ENCODE data around the gene SHISA4.

The SHISA4 gene

GRCh38 chr1:201887116-201887866, 1.4 kb upstream of the SHISA4 start:
- H3K4me1 ChIP-seq (ENCODE audit: control insufficient read depth, insufficient read depth, low read length), result no peaks in the 10 kb centered on the region
- no peaks in the 10 kb centered on the region for H3K36me3 ChIP-seq (ENCODE audit: control insufficient read depth in 2 of 2, insufficient read depth in 1 of 2, low read length in 2 of 2)
- CTCF ChIA-PET, result interaction anchor here (0.5 to 11.2 kb wide), 7 partner anchors 7 to 310 kb away, joined by 3 to 99 read pairs (median 4); no protein-coding TSS in a partner anchor
- no peak overlapping the region for H3K4me3 ChIP-seq (ENCODE audit: low read depth, low read length)
- H3K27ac ChIP-seq (ENCODE audit: extremely low read depth, low read depth, low read length), result no peak overlapping the region
- POLR2A ChIA-PET, result interaction anchor here (0.5 to 1.6 kb wide), 2 partner anchors 9 to 369 kb away, joined by 7 read pairs; no protein-coding TSS in a partner anchor
- TF ChIP-seq ZNF626 (tag by site-specific recombination; IDR thresholded peaks at IDR 0.05) (no peak), KLF7 (tag by site-specific recombination; IDR thresholded peaks at IDR 0.05; ENCODE audit: borderline replicate concordance) (no peak), KLF9 (tag by site-specific recombination; IDR thresholded peaks at IDR 0.05; ENCODE audit: low read depth) (no peak), ZFHX2 (tag by site-specific recombination; conservative IDR thresholded peaks at IDR 0.05) (0 out of 2 replicates have a peak, but pooled peaks have one; percentile 6), ZNF354C (tag by site-specific recombination; IDR thresholded peaks at IDR 0.05; ENCODE audit: borderline replicate concordance, low read depth) (no peak), ZBTB48 (tag by site-specific recombination; IDR thresholded peaks at IDR 0.05) (0 out of 2 replicates have a peak, but pooled peaks have one; percentile 48), AEBP2 (tag by site-specific recombination; IDR thresholded peaks at IDR 0.05; ENCODE audit: borderline replicate concordance) (no peak), ZNF112 (tag by site-specific recombination; IDR thresholded peaks at IDR 0.05) (no peak), ZNF561 (tag by site-specific recombination; IDR thresholded peaks at IDR 0.05; ENCODE audit: borderline replicate concordance) (no peak)
- no peaks in the 10 kb centered on the region for H3K9me3 ChIP-seq (ENCODE audit: control insufficient read depth, insufficient read depth, low read depth, low read length)

GRCh38 chr1:201889090-201889968, 631 bp downstream of the SHISA4 start:
- Histone ChIP-seq H3K4me1 (ENCODE audit: control insufficient read depth, insufficient read depth, low read length) (no peaks in the 10 kb centered on the region), H3K4me3 (ENCODE audit: low read depth, low read length) (peak overlapping the region; percentile 41), H3K9me3 (ENCODE audit: control insufficient read depth, insufficient read depth, low read depth, low read length) (no peaks in the 10 kb centered on the region), H3K36me3 (ENCODE audit: control insufficient read depth in 2 of 2, insufficient read depth in 1 of 2, low read length in 2 of 2) (no peaks in the 10 kb centered on the region), H3K27ac (ENCODE audit: extremely low read depth, low read depth, low read length) (no peak overlapping the region; the same call in 1 of the 2 replicates)
- CTCF ChIA-PET, result interaction anchor here (0.6 to 1.9 kb wide), 4 partner anchors 8 to 84 kb away, joined by 3 to 6 read pairs (median 4); no protein-coding TSS in a partner anchor
- POLR2A ChIA-PET, result interaction anchor here (0.6 to 1.4 kb wide), 2 partner anchors 9 to 284 kb away, joined by 3 read pairs; no protein-coding TSS in a partner anchor
- TF ChIP-seq PRDM1 (tag by site-specific recombination; IDR thresholded peaks at IDR 0.05) (no peak), ZNF24 (tag by site-specific recombination; IDR thresholded peaks at IDR 0.05) (no peak), ZNF155 (tag by site-specific recombination; IDR thresholded peaks at IDR 0.05) (no peak), PRDM6 (tag by site-specific recombination; IDR thresholded peaks at IDR 0.05) (no peak), ZNF639 (tag by site-specific recombination; IDR thresholded peaks at IDR 0.05) (no peak), ZNF202 (tag by site-specific recombination; IDR thresholded peaks at IDR 0.05; ENCODE audit: borderline replicate concordance) (no peak), ZNF362 (tag by site-specific recombination; IDR thresholded peaks at IDR 0.05) (no peak)

Data from HEK293 (cell line).